HG02981 (cell line): ENCODE measurements around the gene SYNDIG1.

ENCODE experiments used
- ATAC-seq: cut with Tn5 transposase; IDR thresholded peaks from one replicate; pipeline ENCODE4 v1.9.1; 2021; ENCODE audit warnings: mild to moderate bottlenecking, moderate library complexity; ENCODE audit not compliant: unreplicated experiment

The SYNDIG1 gene

DNA sequence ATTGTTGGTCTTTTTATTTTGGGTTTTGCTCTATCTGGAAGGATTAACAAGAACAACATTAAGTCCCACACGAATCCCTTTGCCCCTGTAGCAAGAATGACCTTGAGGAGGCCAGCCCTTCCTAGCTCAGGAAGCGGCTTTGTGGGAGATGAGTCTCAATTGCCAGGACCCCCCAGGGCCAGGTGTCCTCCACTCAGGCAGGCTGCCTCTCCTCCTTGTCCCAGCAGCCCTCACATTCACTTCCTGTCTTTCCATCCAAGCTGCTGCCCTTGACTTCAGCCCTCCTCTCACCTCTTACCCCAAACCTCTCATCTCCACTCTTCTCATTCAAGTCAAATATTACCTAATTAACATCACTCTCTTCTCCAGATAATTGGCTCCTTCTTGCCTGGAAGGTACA lies 22.6 kb upstream of the SYNDIG1 start:
- no peak for ATAC-seq

DNA sequence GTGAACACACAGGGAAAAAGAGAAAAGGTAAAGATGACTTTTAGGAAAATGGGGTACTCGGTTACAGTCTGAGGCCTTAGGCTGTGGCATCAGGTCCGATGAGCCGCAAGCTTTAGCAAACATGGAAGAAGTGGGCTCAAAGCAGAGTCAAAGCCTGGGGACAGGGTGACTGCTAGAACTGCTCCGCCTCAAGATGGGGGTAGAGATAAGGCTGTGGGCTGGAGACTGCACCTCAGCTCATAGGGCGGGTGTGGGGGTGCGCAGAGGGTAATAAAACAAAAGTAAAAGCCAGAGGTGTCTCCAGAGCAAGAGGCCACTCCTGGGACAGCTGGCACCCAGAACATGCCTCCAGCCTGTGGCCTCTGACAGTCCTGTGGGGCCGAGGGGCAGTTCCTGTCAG lies 21.3 kb upstream of the SYNDIG1 start:
- ATAC-seq, result no peak

DNA sequence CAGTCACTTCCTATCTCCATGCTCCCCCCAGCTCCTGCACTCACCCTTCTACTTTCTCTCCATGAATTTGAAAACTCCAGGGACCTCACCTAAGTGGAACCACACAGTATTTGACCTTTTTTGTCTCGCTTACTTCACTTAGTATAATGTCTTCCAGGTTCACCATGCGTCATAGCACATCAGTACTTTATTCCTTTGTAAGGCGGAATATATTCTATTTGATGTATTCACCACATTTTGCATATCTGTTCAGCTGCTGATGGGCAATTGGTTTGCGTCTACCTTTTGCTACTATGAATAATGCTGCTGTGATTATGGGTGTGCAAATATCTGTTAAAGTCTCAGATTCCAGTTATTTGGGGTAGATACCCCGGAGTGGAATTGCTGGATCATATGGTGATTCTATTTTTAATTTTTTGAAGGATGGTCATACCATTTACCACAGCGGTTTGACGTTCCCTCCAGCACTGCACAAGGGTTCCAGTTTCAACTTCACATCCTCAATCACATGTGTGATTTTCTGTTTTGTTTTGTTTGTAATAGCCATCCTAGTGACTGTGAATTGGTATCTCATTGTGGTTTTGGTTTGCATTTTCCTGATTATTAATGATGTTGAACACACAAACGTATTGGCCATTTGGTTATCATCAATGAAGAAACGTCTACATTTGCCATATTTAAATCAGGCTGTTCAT lies 20.3 kb upstream of the SYNDIG1 start:
- ATAC-seq, result no peak

DNA sequence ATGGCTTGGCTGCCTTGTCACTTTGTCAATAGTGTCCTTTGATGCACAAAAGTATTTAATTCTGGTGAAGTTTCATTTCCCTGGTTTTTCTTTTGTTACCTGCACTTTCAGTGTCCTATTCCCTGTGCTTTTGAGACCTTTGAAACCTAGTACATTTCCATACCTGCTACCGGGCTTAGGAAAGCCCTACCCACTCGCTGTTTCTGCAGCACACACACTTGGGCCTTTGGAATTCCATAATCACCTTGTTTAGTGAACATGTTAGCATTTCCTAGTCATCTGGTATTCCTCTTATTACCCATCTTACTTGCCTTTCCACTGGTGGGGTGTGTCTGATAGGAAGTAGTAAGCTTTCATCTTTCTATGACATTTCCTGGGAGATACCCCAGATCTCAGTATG lies 19.3 kb upstream of the SYNDIG1 start:
- ATAC-seq, result no peak

DNA sequence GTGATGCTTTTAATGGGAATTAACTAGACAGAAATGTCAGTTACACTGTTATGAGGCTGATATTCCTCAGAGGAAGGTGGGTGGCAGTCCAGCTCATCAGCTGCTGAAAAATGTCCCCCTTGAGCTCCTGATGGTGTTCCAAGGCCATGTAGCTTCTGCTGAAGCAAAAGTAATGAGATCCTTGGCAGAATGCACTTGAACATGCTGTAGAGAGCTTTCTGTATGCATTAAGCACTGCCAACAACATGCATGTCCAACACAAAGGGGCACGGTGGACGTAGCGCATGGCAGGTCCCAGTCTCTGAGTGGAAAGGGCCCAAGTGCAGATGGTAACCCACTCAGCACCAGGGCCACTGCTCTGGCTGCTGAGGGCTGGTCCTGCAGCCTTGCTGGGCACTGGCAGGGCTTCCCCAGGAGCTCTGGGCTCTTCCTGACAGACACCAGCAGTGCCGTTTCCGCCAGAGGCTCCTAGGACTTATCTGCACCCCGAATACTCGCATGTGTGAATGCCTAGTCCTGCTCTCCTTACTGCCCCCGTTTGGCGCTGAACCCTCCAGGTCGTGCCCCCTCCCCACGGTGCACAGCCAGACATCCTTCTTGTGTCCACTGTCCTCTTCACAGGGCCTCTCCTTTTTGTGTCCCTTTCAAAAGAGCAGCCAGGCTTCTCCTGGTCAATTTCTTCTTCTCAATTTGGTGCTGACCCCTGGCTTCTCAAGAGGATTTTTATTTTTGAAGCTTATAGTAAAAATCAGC lies 18.6 kb upstream of the SYNDIG1 start:
- ATAC-seq, result no peak

DNA sequence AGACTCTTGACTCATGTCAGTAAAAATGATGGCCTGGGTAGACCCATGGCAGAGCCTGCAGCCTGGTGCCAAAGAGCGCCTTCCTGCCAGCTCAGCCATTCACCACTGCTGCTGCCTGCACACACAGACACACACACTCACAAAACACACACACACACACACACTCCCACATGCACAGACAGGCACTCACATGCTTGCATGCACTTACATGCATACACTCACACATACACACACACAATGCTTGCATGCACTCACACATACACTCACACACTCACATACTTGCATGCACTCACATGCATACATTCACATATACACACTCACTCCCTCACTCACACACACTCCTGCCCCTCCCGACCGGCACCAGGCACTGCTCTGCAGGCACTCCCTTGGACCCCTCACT lies 18.0 kb upstream of the SYNDIG1 start:
- no peak for ATAC-seq

DNA sequence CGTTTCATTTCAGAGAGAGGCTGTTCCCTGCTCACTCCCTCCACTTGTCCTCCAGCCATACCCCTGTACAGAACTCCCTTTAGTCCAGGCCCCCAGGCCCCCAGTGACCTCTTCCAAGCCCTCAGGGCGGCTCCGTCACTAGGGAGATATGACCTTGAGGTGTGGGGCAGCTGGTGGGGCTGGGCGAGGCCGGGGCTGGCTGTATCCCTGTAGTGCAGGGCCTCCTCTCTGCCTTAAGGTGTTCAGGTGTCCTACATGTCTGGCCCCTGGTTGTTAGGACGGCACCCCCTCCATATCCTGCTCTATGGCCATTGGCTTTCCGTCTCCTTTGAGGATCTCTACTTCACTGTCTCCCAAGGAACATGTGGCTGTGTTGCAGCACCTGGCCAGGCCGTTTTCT lies 17.4 kb upstream of the SYNDIG1 start:
- no peak for ATAC-seq

DNA sequence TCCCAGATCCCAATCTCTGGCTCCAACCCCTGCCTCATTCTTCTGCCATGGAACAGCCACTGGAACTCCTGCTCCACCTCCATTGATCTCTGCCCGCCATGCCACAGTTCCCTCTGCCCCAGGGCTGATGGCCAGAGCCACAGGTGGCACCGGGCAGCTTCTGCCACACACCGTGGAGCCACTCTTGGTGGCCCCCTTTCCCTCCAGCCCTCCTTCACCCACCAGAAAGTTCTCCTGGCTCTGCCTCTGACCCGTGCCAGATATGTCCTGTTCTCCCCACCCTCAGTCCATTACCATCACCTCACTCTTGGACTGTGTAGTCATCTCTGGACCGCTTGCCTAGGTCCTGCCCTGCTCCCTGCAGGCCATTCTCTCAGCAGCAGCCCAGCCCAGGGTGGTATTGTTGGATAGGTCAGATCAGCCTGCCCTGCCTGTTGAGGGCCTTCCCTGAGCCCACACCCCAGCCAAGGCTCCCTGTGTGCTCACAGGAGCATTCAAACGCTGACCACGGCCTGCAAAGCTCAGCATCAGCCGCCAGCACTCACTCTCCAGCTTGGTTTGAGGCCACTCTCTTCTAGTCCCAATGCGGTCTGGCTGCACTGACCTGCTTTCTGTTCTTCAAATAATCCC lies 16.8 kb upstream of the SYNDIG1 start:
- ATAC-seq, result no peak

DNA sequence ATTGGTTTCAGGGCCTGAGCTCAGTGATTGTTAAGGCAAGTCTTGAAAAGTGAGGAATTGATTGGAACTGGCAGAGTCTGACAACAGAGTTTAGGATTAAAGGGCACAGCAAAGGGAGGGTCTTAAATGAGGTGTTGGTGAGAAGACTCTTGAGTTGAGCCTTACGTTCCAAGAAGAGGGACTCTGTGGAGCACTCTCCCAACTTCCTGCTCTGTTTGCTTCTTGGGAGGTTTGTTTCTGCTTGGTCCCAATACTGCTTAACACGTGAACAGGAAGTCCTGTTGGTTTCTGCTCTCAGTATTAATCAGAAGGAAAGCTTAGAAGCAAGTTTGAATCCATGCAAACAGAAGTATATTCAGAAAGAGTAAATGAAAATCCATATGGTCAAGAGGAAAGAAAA lies 15.6 kb upstream of the SYNDIG1 start:
- no peak for ATAC-seq

DNA sequence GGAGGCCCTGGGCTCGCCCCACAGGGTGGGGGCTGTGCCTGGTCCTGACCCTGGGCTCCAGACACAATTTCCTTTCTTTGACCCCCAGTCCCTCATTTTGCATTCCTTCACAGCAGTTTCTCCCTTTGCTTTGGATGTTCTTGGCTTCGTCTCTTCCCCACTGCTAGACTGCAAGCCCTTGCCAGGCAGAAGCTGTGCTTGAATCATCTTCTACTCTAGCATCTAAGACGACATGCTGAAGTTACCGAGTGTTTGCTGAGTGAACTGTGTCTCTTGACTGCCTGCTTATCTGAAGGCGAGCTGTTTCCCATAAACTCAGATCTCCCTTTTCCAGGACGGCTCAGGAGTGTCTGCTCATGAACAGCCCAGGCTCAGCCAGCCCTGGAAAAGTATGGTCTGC lies 14.3 kb upstream of the SYNDIG1 start:
- ATAC-seq, result no peak

DNA sequence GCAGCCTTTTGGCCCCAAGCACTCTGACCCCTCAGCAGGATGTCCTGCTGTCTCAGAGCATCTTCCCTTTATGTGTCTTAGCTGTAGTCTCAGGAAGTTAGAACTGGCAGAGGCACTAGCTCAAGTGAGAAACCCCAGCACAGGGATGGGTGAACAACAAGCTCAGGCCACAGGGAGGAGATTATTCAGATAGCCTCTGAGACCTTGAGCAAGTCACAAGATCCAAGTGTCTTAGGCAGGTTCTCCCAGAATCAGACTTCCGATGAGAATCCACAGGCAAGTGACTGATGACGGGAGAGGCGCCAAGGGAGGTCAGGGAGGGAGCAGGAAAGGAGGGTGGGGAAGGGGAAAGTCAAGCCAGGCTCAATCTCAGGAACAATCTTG lies 13.0 kb upstream of the SYNDIG1 start:
- no peak for ATAC-seq

DNA sequence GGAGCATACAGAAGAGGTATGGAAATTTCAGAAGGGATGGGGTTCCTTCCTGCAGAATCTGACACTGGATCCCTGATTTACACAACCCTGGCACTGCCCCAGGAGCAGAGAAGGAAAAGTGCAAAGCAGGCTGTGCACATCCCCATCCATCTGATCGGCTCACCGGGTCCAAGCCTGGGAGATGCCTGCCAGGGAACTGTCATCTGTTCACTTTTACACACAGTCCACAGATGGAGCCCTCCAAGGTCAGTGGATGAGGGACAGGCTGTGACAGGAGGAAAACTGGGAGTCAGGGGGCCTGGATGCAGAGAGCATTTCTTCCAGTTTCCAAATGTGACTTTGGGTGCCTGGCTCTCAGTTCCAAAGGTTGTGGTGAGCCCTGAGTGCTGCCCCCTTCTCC lies 11.0 kb upstream of the SYNDIG1 start:
- ATAC-seq, result no peak

DNA sequence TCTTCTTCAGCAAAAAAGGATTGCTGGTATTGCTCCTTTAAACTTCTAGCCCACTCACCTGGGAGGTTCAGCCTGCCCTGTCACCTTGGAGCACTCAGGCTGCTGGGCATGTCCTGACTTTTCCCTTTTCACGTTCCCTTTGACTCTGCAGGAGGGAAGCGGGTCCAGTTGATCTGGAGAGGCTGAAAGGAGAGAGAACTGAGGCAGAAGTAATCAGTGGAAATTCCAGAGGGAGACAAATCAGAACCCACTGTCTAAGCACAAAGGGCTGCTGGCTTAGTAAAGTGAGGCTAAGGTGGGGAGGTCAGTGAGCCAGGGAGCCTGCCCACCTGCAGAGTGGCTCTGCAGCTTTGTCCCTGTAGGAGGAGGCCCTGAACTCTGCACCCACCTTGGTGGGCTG lies 9.7 kb upstream of the SYNDIG1 start:
- no peak for ATAC-seq

DNA sequence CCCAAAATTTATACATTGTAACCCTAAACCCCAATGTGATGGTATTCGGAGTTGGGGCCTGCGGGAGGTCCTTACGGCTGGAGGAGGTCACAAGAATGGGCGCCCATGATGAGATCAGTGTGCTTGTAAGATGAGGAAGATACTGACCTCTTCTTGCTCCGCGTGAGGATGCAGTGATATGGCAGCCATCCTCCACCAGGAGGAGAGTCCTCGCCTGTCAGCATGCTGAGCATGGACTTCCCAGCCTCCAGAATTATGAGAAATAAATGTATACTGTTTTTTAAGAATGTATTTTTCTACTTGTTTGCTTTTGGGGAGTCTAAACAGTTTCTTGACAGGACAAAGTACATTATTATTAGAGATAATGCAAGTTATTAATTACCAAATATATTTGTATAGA lies 8.7 kb upstream of the SYNDIG1 start:
- no peak for ATAC-seq

DNA sequence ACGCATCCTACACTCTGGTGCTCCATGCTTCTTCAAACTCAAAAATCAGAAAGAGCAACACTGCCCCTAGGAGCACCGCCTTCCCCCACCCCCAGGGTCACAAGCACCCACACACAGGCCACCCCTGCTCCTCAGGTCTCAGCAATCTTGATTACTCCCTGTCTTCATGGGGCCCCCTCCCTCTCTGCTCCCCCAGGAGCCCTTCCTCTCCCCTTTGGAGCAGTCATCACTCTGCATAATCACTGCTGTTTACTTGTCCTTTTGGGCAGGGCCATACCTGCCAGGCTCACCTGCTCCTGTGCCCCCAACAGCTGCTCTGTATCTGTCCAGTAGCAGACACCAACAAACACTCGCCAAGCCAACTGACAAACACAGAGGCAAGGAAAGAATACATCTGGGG lies 7.6 kb upstream of the SYNDIG1 start:
- no peak for ATAC-seq

DNA sequence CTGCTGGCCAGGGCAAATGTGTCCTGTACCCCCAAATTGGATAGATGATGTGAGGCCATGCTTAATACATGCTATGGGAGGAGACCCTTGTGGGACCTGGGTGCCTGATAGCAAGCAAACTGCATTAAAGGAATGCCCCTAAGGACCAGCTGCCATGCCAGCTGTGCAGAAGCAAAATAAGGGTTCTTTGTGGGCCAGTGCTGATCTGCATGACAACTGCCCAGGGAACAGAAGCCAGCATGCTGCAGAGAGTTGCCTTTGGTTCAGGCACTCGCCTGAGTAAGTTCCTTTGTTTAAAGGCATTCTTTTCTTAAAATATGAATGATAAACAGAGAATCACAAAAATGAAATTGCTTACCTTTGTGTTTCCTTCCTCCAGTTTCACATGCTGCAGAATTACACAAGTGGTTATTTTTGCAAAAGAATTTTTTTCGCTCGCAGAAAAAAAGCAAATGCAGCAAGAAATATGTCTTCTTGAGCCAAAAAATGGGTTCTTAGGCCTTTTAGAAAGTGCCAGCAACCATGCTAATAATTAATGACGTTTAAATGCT lies 6.9 kb upstream of the SYNDIG1 start:
- no peak for ATAC-seq

DNA sequence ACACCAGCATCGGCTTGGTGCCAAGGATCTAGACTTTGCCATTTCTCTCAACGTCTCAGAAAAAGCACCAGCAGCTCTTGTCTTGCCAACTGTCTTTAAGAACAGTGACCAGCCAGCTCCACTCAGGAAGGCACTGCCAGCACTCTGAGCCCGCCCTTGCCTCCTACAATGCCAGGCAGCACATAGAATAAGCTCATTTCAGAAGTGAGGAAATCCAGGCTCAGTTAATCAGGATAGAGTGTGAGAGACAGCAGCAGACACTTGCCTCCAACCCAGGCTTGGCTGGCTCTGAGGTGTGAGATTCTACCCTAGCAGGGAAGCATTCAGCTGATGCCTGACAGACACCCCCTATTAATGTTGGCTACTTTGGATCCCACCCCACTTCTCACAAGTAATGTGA lies 4.3 kb upstream of the SYNDIG1 start:
- ATAC-seq, result no peak

DNA sequence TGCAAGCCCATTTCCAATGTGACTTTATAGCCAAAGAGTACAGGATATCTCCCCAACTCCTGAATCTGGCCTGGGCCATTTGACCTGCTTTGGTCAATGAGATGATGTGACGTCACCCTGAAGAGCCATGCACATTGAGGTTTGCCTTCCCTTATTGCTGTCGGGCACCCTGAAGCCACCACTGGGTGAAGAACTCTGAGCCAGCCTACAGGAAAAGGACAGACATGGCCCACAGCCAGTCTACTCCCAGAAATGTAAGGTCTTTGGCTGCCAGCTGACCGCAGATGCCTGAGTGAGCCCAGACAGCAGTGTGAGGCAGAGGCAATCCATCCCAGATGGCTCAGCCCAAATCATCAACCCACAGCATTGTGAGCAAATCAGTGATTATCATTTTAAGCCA lies 3.7 kb upstream of the SYNDIG1 start:
- ATAC-seq, result no peak

DNA sequence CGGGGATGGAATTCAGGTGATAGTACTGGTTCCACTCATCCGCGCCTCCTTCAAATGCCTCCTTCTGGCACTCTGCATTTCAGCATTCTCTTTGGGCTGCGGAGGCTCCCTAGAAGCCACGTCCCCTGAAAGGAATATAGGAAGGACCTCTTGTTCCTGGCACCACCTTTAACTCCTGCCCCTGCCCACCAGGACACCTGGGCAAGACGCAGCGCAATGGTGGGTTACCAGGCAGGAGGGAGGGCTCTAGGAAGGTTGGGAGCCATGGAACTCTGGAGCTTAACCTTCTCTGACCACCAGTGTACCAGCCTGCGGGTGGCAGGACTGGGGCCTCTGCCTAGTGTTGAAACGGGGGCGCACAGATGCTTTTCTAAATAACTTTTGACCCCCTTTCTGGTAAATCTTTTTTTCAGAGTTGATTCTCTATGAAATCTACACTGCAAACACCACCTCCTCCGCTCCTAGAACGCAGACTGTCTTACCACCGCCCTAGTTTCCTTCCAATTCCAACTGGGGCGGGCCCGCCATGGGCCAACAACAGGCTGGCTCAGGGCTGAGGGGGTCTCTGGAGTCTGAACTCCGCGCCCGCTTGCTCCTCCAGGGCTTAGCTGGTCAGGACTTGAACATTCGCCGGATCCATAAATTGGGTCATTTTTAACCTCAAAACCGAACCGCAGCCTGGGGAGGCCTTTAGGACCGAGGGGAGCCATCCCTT lies 871 bp upstream of the SYNDIG1 start:
- no peak for ATAC-seq

DNA sequence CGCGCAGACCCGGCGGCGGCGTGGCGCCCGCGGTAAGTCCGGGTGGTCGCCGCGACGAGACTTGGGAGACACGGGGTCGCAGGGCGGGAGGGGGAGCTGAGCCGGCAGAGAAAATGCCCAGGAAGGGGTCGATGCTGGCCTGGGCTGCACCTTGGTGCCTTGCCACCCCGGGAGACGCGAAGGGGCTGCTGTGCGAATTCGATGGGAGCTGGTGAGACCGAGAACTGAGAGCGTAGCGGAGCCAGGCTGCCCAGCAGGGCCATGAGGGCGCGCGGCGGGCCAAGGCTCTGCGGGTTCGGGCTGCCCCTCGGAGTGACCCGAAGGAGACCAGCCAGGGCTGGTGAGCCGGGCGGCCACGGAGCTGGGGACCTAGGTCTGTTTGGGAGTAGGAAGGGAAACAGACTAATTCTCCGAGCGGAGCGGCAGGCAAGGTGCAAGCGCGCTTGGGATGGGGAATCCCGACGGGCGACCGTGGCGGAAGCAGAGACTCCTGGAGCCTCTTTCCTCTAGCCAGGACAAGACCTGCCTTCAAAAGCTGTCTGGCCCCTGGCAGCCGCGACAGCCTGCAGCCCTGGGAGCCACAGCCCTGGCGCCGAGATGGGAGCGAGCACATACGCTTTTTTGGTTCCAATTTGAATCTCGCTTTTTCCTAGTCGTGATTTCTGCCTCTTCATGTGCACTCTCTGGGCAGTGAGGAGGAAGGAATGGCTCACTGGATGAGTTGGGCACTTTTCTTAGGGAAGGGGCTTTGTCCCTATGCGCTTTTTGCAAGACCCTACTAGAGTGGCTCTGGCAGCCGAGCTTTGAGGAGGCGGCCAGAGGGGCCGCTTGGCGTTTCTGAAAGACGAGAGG lies 691 bp downstream of the SYNDIG1 start:
- no peak for ATAC-seq
